Karpas-422 (cell line): ENCODE results near the gene P2RY2. TPM values are rescaled to one million over a fixed set of nuclear protein-coding genes. Genes with fewer than 3 reads are reported as not detected.
A peak's percentile ranks its signal among the peaks of the same experiment; 100 is the strongest.

Source experiments
- DNase-seq: peaks from one replicate; pipeline ENCODE4 v3.0.0-alpha.2; 2015
- H2AFZ ChIP-seq: fragments of 200-600 bp; sonication (generic); 2 replicates; pipeline ENCODE4 v1.6.1; 2014; ENCODE audit warnings: antibody characterized with exemption, low read length, mixed read lengths
- H3K27ac ChIP-seq: fragments of 200-600 bp; sonication (generic); 2 replicates; pipeline ENCODE4 v1.5.1; 2014; ENCODE audit warnings: mild to moderate bottlenecking, low read length, moderate library complexity
- H3K27me3 ChIP-seq: fragments of 200-600 bp; sonication (generic); 2 replicates; pipeline ENCODE4 v1.6.1; 2014; ENCODE audit warnings: low read length, mixed read lengths
- H3K36me3 ChIP-seq: fragments of 200-600 bp; sonication (generic); 2 replicates; pipeline ENCODE4 v1.6.1; 2014; ENCODE audit warnings: low read length, mixed read lengths; ENCODE audit not compliant: insufficient read depth
- H3K4me1 ChIP-seq: fragments of 200-600 bp; sonication (generic); 2 replicates; pipeline ENCODE4 v1.6.1; 2014; ENCODE audit warnings: mild to moderate bottlenecking, low read length, mixed read lengths
- H3K4me2 ChIP-seq: fragments of 200-600 bp; sonication (generic); 2 replicates; pipeline ENCODE4 v1.6.1; 2014; ENCODE audit warnings: low read length, low read depth, mild to moderate bottlenecking; ENCODE audit not compliant: poor library complexity, severe bottlenecking
- H3K4me3 ChIP-seq: fragments of 200-600 bp; sonication (generic); 2 replicates; pipeline ENCODE4 v1.5.1; 2014; ENCODE audit warnings: mild to moderate bottlenecking, antibody characterized with exemption, low read length, mixed read lengths
- H3K79me2 ChIP-seq: fragments of 200-600 bp; sonication (generic); 2 replicates; pipeline ENCODE4 v1.6.1; 2014; ENCODE audit warnings: mild to moderate bottlenecking, low read length, mixed read lengths
- H3K9ac ChIP-seq: fragments of 200-600 bp; sonication (generic); 2 replicates; pipeline ENCODE4 v1.6.0; 2014; ENCODE audit warnings: low read length
- H3K9me2 ChIP-seq: fragments of 200-600 bp; sonication (generic), shearing (Covaris generic); replicated peaks from 2 replicates; pipeline ENCODE4 v1.6.0; 2014; ENCODE audit warnings: mild to moderate bottlenecking, low read length, moderate library complexity; ENCODE audit not compliant: insufficient read depth
- H3K9me3 ChIP-seq: fragments of 300-700, 200-600 bp; sonication (generic); 2 replicates; pipeline ENCODE4 v1.6.1; 2014; ENCODE audit warnings: low read length, mixed read lengths
- H4K20me1 ChIP-seq: fragments of 200-600 bp; sonication (generic); 2 replicates; pipeline ENCODE4 v1.6.1; 2014; ENCODE audit warnings: mild to moderate bottlenecking, antibody characterized with exemption, low read length, low read depth; ENCODE audit not compliant: insufficient read depth
- total RNA-seq: library from RNA; depleted of rRNA; stranded (reverse); fragments of >200 nt; shearing (Covaris generic); gene quantifications from 2 replicates; pipeline ENCODE4 v1.2.3, GENCODE V29; 2014; ENCODE audit warnings: low replicate concordance

Gene P2RY2
- total RNA-seq, 1 experiment from 2014 or later = not detected

DNA sequence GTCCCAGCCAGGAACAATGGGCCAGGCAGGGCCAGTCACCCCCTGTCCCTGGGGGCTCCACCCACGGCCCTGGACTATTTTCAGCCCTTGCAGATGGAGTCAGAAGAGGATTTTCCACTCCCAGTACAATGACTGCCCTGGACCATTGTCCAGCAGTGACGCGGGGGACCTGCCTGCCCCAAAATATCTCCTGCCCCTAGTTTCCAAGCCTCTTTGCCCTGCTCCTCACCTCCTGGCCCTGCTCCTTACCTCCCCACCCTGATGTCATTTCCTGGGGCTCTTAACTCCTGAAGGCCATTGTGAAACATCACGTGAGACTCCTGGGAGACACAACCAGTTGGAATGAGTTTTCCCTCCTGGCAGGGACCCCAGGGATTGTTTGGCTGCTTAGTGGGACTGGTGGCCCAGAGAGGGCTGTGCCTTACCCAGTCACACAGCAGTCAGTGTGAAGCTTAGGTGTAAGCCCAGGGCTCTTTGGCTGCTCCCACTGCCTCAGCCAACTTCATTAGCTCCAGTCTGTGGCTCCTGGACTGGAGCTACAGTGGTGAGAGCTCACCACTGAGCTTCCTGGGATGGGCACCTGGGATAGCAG is 22.2 kb downstream of the P2RY2 start:
- Histone ChIP-seq H3K9ac (no peak overlapping the region), H3K27me3 (no peaks in the 10 kb centered on the region)

DNA sequence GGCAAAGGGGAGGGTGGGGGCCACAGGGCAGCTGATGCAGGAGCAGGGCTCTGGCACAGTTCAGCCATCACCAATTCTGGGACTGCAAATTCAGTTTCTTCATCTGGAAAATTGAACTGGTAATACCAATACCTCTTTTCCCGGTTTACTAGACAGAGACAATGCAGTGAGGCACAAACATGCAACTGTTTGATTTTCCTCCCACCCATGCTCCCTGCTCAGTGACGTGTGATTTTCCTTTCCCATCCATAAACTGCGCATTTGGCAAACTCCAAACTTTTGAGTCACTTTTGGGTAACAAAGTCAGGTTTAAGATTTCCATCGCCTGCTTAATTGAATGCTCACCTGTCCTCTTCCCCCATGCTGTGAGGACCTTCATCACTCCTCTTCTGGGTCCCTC is 23.2 kb downstream of the P2RY2 start:
- H3K9me2 ChIP-seq = no peaks in the 10 kb centered on the region
- no peak overlapping the region for H3K9ac ChIP-seq
- H3K36me3 ChIP-seq = no peaks in the 10 kb centered on the region
- no peaks in the 10 kb centered on the region for H3K27me3 ChIP-seq
- DNase-seq = no peak
- peaks cover 9% of the 10 kb centered on the region for H3K4me1 ChIP-seq
- H3K27ac ChIP-seq = no peak overlapping the region
- H2AFZ ChIP-seq = no peak overlapping the region
- H3K9me3 ChIP-seq = no peaks in the 10 kb centered on the region
- no peaks in the 10 kb centered on the region for H3K79me2 ChIP-seq
- H3K4me3 ChIP-seq = no peak overlapping the region
- H3K4me2 ChIP-seq = no peak overlapping the region
- H4K20me1 ChIP-seq = no peaks in the 10 kb centered on the region

More for the DNA sequence above, 22.2 kb downstream of the P2RY2 start:
- Histone ChIP-seq H2AFZ (no peak overlapping the region), H4K20me1 (no peaks in the 10 kb centered on the region), H3K9me2 (no peaks in the 10 kb centered on the region), H3K36me3 (no peaks in the 10 kb centered on the region), H3K9me3 (no peaks in the 10 kb centered on the region), H3K79me2 (no peaks in the 10 kb centered on the region), H3K4me2 (no peak overlapping the region), H3K4me3 (no peak overlapping the region), H3K4me1 (peaks cover 9% of the 10 kb centered on the region), H3K27ac (no peak overlapping the region)
- DNase-seq = no peak

- H3K9me3 ChIP-seq = no peaks in the 10 kb centered on the region
- H3K27me3 ChIP-seq = no peaks in the 10 kb centered on the region
- H3K9me2 ChIP-seq = no peaks in the 10 kb centered on the region
- peak; percentile 92 for DNase-seq
- H3K27ac ChIP-seq = no peak overlapping the region
- peak overlapping the region; percentile 60 for H3K9ac ChIP-seq
- H2AFZ ChIP-seq = peak overlapping the region; percentile 86
- no peaks in the 10 kb centered on the region for H3K79me2 ChIP-seq
- H4K20me1 ChIP-seq = no peaks in the 10 kb centered on the region
- H3K4me3 ChIP-seq = peak overlapping the region; percentile 53; the same call in 1 of the 2 replicates
- H3K4me2 ChIP-seq = peak overlapping the region; percentile 70
- no peaks in the 10 kb centered on the region for H3K36me3 ChIP-seq
- H3K4me1 ChIP-seq = peaks cover 9% of the 10 kb centered on the region
These were observed 24.4 kb downstream of the P2RY2 start for GRCh38 chr11:73242251-73243092.

DNA sequence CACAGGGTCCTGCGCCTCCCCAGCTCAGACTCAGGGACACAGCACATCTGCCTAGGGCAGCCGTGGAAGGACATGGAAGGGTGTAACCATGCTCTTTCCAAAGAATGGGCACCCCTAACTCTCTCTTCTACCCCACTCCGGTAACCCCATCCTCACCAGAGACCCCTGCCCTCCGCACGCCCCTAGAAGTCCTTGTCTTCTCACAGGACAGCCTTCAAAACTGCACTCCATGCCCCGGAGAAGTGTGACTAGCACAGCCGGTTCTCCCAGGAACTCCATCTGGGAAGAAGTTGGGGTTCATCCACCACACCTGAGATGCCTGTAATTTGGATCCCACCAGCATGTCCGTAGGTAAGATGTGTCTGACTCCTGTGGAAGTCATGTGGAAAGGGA is 25.0 kb downstream of the P2RY2 start:
- Histone ChIP-seq H4K20me1 (no peaks in the 10 kb centered on the region), H2AFZ (peak overlapping the region; percentile 49; the same call in 1 of the 2 replicates), H3K9me2 (no peaks in the 10 kb centered on the region), H3K27me3 (no peaks in the 10 kb centered on the region), H3K4me1 (peaks cover 9% of the 10 kb centered on the region), H3K9ac (no peak overlapping the region), H3K27ac (no peak overlapping the region), H3K79me2 (no peaks in the 10 kb centered on the region), H3K36me3 (no peaks in the 10 kb centered on the region), H3K4me2 (no peak overlapping the region), H3K9me3 (no peaks in the 10 kb centered on the region), H3K4me3 (no peak overlapping the region)
- DNase-seq = no peak

- Histone ChIP-seq H3K9me3 (no peaks in the 10 kb centered on the region), H3K27ac (no peak overlapping the region), H3K4me3 (no peak overlapping the region), H3K27me3 (no peaks in the 10 kb centered on the region), H4K20me1 (no peaks in the 10 kb centered on the region), H3K4me1 (peaks cover 9% of the 10 kb centered on the region), H3K9ac (no peak overlapping the region), H3K79me2 (no peaks in the 10 kb centered on the region), H3K9me2 (no peaks in the 10 kb centered on the region), H3K4me2 (no peak overlapping the region), H2AFZ (no peak overlapping the region), H3K36me3 (no peaks in the 10 kb centered on the region)
- DNase-seq = no peak
These were observed 26.6 kb downstream of the P2RY2 start for GRCh38 chr11:73244589-73245240.

DNA sequence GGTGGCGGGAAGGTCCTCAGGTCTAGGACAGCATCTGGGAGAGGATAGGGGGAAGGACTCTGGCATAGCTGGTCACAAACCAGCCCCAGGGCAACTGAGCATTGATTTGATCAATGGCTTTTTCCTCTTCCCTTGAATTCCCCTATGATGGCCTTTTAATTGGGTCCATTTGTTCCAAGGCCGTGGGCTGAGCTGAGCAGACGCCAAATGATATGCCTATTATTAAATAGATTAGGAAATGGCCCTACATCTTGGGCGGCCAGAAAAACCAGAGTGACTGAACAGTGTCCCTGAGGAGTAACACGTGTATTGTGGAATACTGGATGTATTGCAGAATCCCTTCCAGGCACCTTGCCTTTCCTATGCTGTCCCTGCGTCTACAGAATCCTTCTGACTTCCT is 27.4 kb downstream of the P2RY2 start:
- Histone ChIP-seq H3K4me1 (peaks cover 9% of the 10 kb centered on the region), H4K20me1 (no peaks in the 10 kb centered on the region), H3K9me3 (no peaks in the 10 kb centered on the region), H3K36me3 (no peaks in the 10 kb centered on the region), H3K4me2 (no peak overlapping the region), H3K79me2 (no peaks in the 10 kb centered on the region), H2AFZ (no peak overlapping the region), H3K27me3 (no peaks in the 10 kb centered on the region), H3K9ac (no peak overlapping the region), H3K9me2 (no peaks in the 10 kb centered on the region), H3K4me3 (no peak overlapping the region), H3K27ac (no peak overlapping the region)
- DNase-seq = no peak

DNA sequence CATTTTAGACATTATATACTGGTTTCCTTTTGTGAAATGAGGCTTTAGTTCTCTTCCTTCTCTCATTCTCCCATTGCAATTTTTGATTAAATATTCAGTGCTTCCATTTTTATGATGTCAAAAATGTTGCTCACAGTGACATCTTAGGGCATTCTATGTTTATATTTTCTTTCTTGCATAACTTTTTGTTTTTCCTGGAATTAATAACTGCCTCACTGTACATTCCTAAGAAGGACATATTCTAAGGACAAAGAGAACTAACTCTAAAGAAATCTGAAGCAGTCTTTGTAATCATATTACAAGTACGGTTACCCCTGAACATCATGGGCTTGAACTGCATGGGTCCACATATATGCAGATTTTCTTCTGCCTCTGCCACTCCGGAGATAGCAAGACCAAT is 28.2 kb downstream of the P2RY2 start:
- no peaks in the 10 kb centered on the region for H4K20me1 ChIP-seq
- no peaks in the 10 kb centered on the region for H3K36me3 ChIP-seq
- H3K27ac ChIP-seq = no peak overlapping the region
- no peak for DNase-seq
- no peak overlapping the region for H2AFZ ChIP-seq
- H3K9me3 ChIP-seq = no peaks in the 10 kb centered on the region
- no peaks in the 10 kb centered on the region for H3K9me2 ChIP-seq
- H3K4me2 ChIP-seq = no peak overlapping the region
- H3K79me2 ChIP-seq = no peaks in the 10 kb centered on the region
- H3K4me3 ChIP-seq = no peak overlapping the region
- no peak overlapping the region for H3K9ac ChIP-seq
- no peaks in the 10 kb centered on the region for H3K27me3 ChIP-seq
- peaks cover 9% of the 10 kb centered on the region for H3K4me1 ChIP-seq

GRCh38 chr11:73248526-73249185 is 30.6 kb downstream of the P2RY2 start:
- no peak overlapping the region for H3K27ac ChIP-seq
- H3K79me2 ChIP-seq = no peaks in the 10 kb centered on the region
- H3K9me2 ChIP-seq = no peaks in the 10 kb centered on the region

More at GRCh38 chr11:73248526-73249185, 30.6 kb downstream of the P2RY2 start:
- Histone ChIP-seq H3K4me2 (no peak overlapping the region), H2AFZ (no peak overlapping the region), H3K9me3 (no peaks in the 10 kb centered on the region), H4K20me1 (no peaks in the 10 kb centered on the region), H3K4me1 (no peaks in the 10 kb centered on the region), H3K27me3 (no peaks in the 10 kb centered on the region), H3K9ac (no peak overlapping the region), H3K4me3 (no peak overlapping the region), H3K36me3 (no peaks in the 10 kb centered on the region)
- no peak for DNase-seq
